ENCODE results near the gene LPP. TPM values are rescaled to one million over a fixed set of nuclear protein-coding genes. Genes with fewer than 3 reads are reported as not detected.
"Not testable (repeated sequence)": the region's sequence is repeated elsewhere in the genome, so short reads cannot be mapped to it uniquely, and the experiment has no call there.

Gene LPP
- total RNA-seq, 1 experiment from 2014 or later: 18.1 TPM

DNA sequence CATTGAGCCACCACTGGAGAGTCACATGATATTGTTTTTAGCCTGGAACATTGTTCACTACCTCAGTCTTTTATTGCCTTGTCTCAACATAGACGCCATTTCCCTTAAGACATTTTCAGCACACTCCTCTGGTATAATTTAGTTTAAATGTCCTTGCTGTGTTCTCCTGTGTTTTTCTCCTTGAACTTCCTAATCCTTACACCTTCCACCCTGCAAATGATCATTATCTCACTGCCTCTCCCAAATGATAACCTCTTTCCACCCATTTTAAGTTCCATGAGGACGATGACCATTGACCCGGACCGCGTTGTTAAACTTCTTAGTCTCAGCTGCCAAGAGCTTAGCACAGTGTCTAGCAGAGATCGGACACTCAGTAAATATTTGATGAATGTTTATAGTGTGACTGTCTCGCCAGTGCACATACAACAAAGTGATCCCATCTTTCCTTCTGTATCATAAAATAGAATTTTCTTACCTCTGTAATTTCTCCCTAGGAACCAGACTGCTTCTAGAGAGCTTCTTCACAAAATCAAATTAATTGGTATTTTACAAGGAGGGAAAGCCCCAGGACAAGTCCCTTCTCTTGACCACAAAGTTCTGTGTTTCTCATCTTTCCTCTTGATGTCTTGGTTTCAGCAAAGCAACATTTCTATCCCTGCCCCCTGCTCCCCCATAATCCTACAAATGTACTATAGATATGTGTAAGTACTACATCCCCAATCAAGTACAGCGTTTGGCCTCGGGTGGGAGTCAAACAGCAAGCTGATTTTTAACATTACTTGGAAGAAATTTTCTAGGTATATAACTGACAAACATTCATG, 429.6 kb downstream of the LPP start:
- DNase-seq (ENCODE audit: low read depth): no peak

GRCh38 chr3:188584162-188584529, 430.2 kb downstream of the LPP start:
- peak; percentile 59 for DNase-seq (ENCODE audit: low read depth)

DNA sequence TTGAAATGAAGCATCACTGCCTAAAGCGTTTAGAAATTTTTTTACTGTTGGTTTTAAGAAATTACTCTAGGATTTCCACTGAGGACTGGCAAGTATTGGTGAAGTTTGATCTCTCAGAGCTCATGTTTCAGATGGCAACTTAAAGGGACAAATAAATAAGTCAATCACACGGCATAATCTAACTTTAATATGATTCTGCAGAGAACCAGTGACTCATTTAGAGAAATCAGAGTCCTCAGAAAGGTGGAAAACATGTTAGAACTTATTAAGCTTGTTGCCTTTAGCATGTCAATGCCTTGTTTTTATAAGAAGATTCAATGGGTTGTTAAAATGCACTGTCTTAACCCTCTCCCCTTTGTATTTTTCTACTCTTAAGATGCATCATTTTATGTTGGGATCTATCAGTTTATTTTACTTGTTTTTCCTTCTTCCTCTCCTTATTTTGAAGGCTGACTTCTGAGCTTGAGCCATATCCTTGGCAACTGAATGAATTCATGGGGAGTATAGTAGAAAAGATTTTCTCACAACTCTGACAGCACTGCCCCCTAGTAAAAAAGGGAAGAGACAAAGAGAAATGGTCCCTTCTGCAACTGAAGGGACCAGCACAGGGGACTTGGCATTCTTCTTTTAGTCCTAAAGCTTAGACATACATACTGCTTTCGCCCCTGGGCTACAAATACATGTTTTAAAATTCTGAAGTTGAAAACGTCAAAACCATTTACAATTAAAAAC, 431.2 kb downstream of the LPP start:
- no peak for DNase-seq (ENCODE audit: low read depth)

- DNase-seq (ENCODE audit: low read depth): no peak
These were observed 435.1 kb downstream of the LPP start for GRCh38 chr3:188589071-188589470.

DNA sequence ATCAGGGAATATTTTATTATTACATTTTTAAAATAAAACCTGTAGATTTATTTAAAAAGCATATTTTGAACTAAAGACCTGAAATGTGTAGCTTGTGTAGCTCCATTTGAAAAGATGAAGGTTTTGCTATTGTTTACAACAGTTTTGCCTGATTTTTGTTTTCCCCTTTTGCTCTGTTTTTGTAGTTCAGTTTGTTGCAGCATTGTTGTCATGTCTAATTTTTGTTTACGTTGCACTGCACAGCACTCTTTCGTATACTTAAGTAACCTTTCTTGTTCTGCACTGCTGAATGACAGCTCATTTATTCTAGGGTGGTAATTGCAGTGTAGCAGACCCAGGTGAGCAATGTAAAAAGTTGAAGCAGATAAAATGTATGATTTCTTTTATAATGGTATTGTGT, 435.8 kb downstream of the LPP start:
- DNase-seq (ENCODE audit: low read depth): no peak

DNA sequence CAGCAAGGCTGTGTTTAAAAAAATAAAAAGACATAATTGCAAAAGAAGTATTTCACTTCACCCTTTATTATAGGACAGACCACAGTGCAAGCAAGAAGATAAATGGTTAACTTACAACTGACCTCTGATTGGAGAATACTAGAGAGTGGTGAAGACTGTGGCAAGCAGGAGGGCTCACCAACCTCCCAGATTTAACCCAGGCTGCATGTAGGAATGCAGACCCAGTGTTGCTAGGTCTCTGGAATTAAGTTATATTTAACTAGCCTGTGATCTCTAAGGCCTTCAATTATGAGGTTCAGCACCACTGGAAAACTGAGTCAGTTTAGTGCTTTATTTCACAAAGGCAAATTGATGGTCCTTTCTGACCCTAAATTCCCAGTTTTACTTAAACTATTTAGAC, 436.6 kb downstream of the LPP start:
- DNase-seq (ENCODE audit: low read depth): no peak

- DNase-seq (ENCODE audit: low read depth): peak; percentile 38
These were observed 440.2 kb downstream of the LPP start for GRCh38 chr3:188594139-188594538.

DNA sequence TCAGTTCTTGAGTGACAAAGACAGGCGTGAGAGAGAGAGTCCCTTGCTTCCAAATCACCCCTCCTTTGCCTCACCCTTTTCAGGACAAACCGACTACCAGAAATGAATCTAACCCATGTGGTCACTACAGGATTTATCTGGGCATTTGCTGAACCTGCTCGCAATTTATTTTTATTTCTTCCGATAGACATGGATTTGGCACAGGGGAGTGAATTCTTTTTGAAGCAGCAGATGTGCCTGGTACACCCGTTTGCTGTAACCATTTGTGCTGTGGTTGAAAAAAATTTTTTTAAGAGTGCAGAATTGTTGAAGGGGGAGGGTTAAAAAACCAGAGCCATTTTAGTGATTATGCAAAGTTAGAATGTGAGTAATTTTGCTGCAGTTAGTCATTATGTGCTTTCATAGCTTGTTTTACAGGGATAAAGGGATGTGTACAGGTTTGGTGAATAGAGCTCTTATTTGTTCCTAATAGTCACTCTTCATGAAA, 442.0 kb downstream of the LPP start:
- DNase-seq (ENCODE audit: low read depth): no peak

DNA sequence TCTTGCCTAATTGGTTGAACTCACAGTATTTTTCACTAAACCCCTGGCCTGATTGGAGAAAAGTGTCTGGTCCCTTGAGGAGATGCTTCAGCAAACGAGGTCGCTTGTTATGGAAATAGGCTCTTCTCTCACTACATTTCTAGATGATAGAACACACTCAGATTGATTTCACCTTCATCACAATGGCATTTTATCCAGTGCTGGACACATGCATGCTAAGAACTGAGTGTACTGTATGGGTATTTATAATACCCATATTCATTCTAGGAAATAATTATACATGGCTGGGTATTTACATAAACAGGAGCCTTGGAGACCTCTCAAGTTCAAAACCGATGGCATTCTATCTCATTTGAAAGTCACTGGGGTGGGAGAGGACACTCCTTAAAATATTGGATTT, 444.9 kb downstream of the LPP start:
- no peak for DNase-seq (ENCODE audit: low read depth)

GRCh38 chr3:188602111-188602510, 448.2 kb downstream of the LPP start:
- DNase-seq (ENCODE audit: low read depth): no peak

DNA sequence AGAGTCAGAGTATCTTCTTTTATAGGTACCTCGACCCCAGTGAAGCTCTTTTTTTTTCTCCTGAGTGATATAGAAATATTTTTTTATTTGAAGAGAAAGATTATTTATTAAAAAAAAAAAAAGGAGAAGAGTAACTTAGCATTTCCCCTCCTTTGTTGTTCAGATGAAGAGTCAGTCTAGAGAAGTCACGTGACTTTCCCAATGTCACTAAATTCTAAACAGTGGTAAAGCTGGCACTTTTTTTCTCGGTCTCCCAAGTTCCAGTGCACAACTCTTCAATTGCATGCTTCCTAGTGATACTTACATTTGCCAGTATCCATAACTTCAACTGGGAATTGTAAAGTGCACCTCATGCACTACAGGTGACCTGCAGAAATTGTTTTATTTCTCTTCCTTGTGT, 448.7 kb downstream of the LPP start:
- no peak for DNase-seq (ENCODE audit: low read depth)

DNA sequence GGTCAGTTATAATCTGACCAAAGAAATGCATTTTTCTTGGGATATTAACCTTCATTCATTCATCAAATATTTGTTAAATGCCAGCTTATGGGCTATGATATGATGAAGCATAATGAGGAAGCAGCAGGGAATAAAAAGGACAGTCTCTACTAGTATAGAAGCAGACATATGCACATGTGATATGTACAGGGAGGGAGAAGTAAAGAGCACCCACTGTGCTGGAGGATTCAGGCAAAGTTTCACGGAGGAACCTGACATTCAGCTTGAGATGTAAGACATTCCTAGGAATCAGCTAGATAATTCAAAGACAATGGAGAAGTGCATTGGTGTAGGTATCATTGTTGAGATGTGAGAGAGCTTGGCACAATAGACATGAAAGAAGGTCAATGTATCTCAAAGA, 450.7 kb downstream of the LPP start:
- DNase-seq (ENCODE audit: low read depth): no peak

GRCh38 chr3:188605231-188605630, 451.3 kb downstream of the LPP start:
- DNase-seq (ENCODE audit: low read depth): no peak

GRCh38 chr3:188605905-188606304, 451.9 kb downstream of the LPP start:
- DNase-seq (ENCODE audit: low read depth): no peak

- DNase-seq (ENCODE audit: low read depth): no peak
These were observed 453.9 kb downstream of the LPP start for GRCh38 chr3:188607805-188608315.

GRCh38 chr3:188608401-188608800, 454.4 kb downstream of the LPP start:
- no peak for DNase-seq (ENCODE audit: low read depth)

- not testable (repeated sequence) for DNase-seq (ENCODE audit: low read depth)
These were observed 459.8 kb downstream of the LPP start for GRCh38 chr3:188613721-188614120.

- no peak for DNase-seq (ENCODE audit: low read depth)
These were observed 463.3 kb downstream of the LPP start for GRCh38 chr3:188617270-188617669.

DNA sequence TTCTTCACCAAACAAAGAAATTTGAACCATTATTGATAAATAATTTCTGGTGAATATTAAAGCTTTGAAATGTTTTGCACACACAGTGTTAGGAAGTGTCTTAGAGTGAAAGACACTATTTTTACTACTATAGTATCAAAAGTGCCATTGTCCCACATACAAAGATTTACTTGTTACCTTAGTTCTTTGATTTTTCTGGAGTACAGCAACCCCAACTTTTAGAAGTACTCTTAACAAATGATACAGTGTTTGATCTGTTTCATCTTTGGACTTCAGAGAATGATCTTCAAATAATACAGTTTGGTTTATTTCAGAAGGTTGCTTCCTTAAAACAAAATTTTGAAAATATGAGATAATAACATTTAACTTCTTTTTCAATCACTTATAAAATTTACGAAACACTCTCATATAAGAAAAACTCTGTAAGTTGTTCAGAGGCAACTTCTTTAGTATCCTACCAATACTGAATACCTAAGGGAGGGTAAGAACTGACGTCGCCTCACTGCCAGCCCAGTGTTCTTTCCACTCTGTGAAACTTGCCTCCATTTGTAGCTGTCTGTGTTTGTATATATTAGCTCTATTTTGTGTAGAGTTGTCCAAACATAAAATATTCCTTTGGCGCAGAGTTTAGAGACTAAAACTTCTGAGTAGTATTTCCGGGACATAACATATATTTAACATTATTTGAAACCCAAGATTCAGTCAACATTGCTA, 464.2 kb downstream of the LPP start:
- DNase-seq (ENCODE audit: low read depth): no peak

DNA sequence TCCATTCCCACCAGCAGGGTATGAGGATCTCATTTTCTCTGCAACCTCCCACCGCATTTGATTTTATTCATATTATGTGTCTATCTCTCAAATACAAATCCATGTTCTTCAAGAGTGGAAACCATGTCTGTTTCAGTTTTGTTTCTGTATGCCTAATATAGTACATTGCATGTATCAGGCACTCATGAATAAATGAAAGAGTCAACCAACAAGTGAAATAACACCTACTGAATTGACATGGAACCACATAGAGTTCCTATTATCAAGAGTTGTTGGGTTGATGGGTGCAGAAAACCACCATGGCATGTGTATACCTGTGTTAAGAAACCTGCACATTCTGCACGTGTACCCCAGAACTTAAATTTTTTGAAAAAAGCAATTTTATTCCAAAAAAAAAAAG, 466.8 kb downstream of the LPP start:
- no peak for DNase-seq (ENCODE audit: low read depth)

GRCh38 chr3:188624384-188624783, 470.4 kb downstream of the LPP start:
- no peak for DNase-seq (ENCODE audit: low read depth)

DNA sequence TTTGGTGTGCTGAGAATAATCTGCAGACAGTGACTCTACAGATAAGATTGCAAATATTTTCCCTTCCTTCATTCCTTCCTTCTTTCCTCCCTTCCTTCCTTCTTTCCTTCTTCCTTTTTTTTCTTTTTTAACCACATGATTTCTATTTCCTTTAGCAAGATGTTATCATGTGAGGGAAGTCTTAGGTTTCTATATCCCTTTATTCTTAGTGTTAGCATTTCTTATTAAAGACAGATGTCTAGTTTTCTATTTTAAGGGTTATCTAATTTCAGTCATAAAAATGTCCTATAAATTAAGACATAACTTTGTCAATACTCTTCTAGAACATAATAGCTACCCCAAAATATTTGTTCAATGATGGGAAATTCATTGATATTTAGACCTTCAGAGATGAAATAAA, 470.9 kb downstream of the LPP start:
- no peak for DNase-seq (ENCODE audit: low read depth)
